ENCODE measurements around the gene CLEC4E. TPM values are rescaled to one million over a fixed set of nuclear protein-coding genes. Genes with fewer than 3 reads are reported as not detected.
A peak's percentile ranks its signal among the peaks of the same experiment; 100 is the strongest.
"Not testable (repeated sequence)": the region's sequence is repeated elsewhere in the genome, so short reads cannot be mapped to it uniquely, and the experiment has no call there.

The CLEC4E gene
- total RNA-seq, 1 donor from 2014 or later: 0.48 TPM

- DNase-seq (ENCODE audit: low spot score): not testable (repeated sequence)
Observed at GRCh38 chr12:8537820-8538219, 2.9 kb downstream of the CLEC4E start.

- no peak for DNase-seq (ENCODE audit: low spot score)
Observed at GRCh38 chr12:8532045-8532444, 8.7 kb downstream of the CLEC4E start.

- no peak for DNase-seq (ENCODE audit: low spot score)
Observed at GRCh38 chr12:8527250-8528130, 13.2 kb downstream of the CLEC4E start.

- no peak for DNase-seq (ENCODE audit: low spot score)
Observed at GRCh38 chr12:8519171-8519570, 21.5 kb downstream of the CLEC4E start.

GRCh38 chr12:8517971-8518370, 22.7 kb downstream of the CLEC4E start:
- no peak for DNase-seq (ENCODE audit: low spot score)

GRCh38 chr12:8513256-8513655, 27.4 kb downstream of the CLEC4E start, which contains the start of gene CLEC4D:
Gene CLEC4D (plus strand): TSS chr12:8513503. CDS start chr12:8513733, 230 bp downstream.
- DNase-seq (ENCODE audit: low spot score): no peak

GRCh38 chr12:8508910-8509841, 31.5 kb downstream of the CLEC4E start:
- DNase-seq (ENCODE audit: low spot score): no peak

GRCh38 chr12:8508223-8508622, 32.5 kb downstream of the CLEC4E start:
- DNase-seq (ENCODE audit: low spot score): no peak

GRCh38 chr12:8507596-8507995, 33.1 kb downstream of the CLEC4E start:
- DNase-seq (ENCODE audit: low spot score): no peak

- DNase-seq (ENCODE audit: low spot score): no peak
Observed at GRCh38 chr12:8504351-8504750, 36.4 kb downstream of the CLEC4E start.

GRCh38 chr12:8501720-8502119, 39.0 kb downstream of the CLEC4E start:
- DNase-seq (ENCODE audit: low spot score): no peak

GRCh38 chr12:8499616-8500015, 41.1 kb downstream of the CLEC4E start:
- DNase-seq (ENCODE audit: low spot score): no peak

- not testable (repeated sequence) for DNase-seq (ENCODE audit: low spot score)
Observed at GRCh38 chr12:8496074-8496473, 44.6 kb downstream of the CLEC4E start.

- not testable (repeated sequence) for DNase-seq (ENCODE audit: low spot score)
Observed at GRCh38 chr12:8495671-8496070, 45.0 kb downstream of the CLEC4E start.

- peak; percentile 17 for DNase-seq (ENCODE audit: low spot score)
Observed at GRCh38 chr12:8493084-8493483, 47.6 kb downstream of the CLEC4E start.

GRCh38 chr12:8491646-8492530, 48.8 kb downstream of the CLEC4E start:
- no peak for DNase-seq (ENCODE audit: low spot score)

Other genes with a start within 250 kb of the CLEC4E start
- gene CLEC6A, start 84.9 kb downstream of the CLEC4E start, total RNA-seq (ENCODE audit: insufficient read depth, low replicate concordance): 3.9 TPM
- gene CLEC4D, start 27.4 kb downstream of the CLEC4E start, total RNA-seq (ENCODE audit: insufficient read depth, low replicate concordance): 1.2 TPM
- gene AICDA, start 72.0 kb upstream of the CLEC4E start, total RNA-seq (ENCODE audit: insufficient read depth, low replicate concordance): 0.96 TPM
- 53.0 TPM for gene MFAP5, start 121.9 kb upstream of the CLEC4E start, total RNA-seq (ENCODE audit: insufficient read depth, low replicate concordance)
- 72.2 TPM for gene RIMKLB, start 157.1 kb upstream of the CLEC4E start, total RNA-seq (ENCODE audit: insufficient read depth, low replicate concordance)